Keratinocyte (primary cell): ENCODE measurements around the gene ADAMTSL1. TPM values are rescaled to one million over a fixed set of nuclear protein-coding genes. Genes with fewer than 3 reads are reported as not detected.

Experiments used
- DNase-seq: peaks from one replicate; pipeline ENCODE4 v3.0.0-alpha.2; 2011; ENCODE audit warnings: low read depth, missing footprints, low spot score
- FAIRE-seq: peaks from 2 replicates; lab custom pipeline; 2011; peaks lifted over from hg19 to GRCh38; lab: Jason Lieb, UNC
- H2AFZ ChIP-seq: 2 replicates; pipeline ENCODE4 v1.6.0; 2012; ENCODE audit warnings: low read length, control low read depth, inconsistent platforms; ENCODE audit not compliant: control insufficient read depth
- H3K27ac ChIP-seq: 2 replicates; pipeline ENCODE4 v1.5.1; 2011; ENCODE audit warnings: low read length; ENCODE audit not compliant: control insufficient read depth, insufficient read depth
- H3K27me3 ChIP-seq: 3 replicates; pipeline ENCODE4 v1.6.0; 2011; ENCODE audit warnings: low read length; ENCODE audit not compliant: control insufficient read depth, insufficient read depth; ENCODE audit errors: extremely low read depth
- H3K36me3 ChIP-seq, 2 experiments: 2 replicates in 1 of 2; 3 replicates in 1 of 2; pipeline ENCODE4 v1.5.1; 2011; ENCODE audit warnings: low read length in 2 of 2, mild to moderate bottlenecking in 1 of 2; ENCODE audit not compliant: control insufficient read depth in 2 of 2, insufficient read depth in 2 of 2; ENCODE audit errors: extremely low read depth in 1 of 2
- H3K4me1 ChIP-seq: 3 replicates; pipeline ENCODE4 v1.5.1; 2011; ENCODE audit warnings: low read length; ENCODE audit not compliant: control insufficient read depth, insufficient read depth; ENCODE audit errors: extremely low read depth
- H3K4me2 ChIP-seq: 3 replicates; pipeline ENCODE4 v1.6.0; 2011; ENCODE audit warnings: low read depth, low read length; ENCODE audit not compliant: control insufficient read depth, insufficient read depth; ENCODE audit errors: extremely low read depth
- H3K4me3 ChIP-seq, 3 experiments: fragments of 200-600 bp in 1 of 3; sonication (generic) in 1 of 3; 2 replicates in 2 of 3; 3 replicates in 1 of 3; pipeline ENCODE4 v1.5.1; 2011 to 2016; ENCODE audit warnings: low read length in 3 of 3, mild to moderate bottlenecking in 3 of 3, control low read depth in 2 of 3, inconsistent platforms in 1 of 3, low read depth in 1 of 3, mixed read lengths in 1 of 3, mixed run types in 1 of 3, moderate library complexity in 1 of 3; ENCODE audit not compliant: control insufficient read depth in 2 of 3, insufficient read depth in 2 of 3; ENCODE audit errors: extremely low read depth in 1 of 3
- H3K79me2 ChIP-seq: 2 replicates; pipeline ENCODE4 v1.6.0; 2012; ENCODE audit warnings: low read length; ENCODE audit not compliant: control insufficient read depth, insufficient read depth
- H3K9ac ChIP-seq: 3 replicates; pipeline ENCODE4 v1.6.0; 2011; ENCODE audit warnings: low read length; ENCODE audit not compliant: control insufficient read depth, insufficient read depth; ENCODE audit errors: extremely low read depth
- H3K9me1 ChIP-seq: 3 replicates; pipeline ENCODE4 v1.6.0; 2011; ENCODE audit warnings: low read length; ENCODE audit not compliant: control insufficient read depth, insufficient read depth; ENCODE audit errors: extremely low read depth
- H3K9me3 ChIP-seq: 2 replicates; pipeline ENCODE4 v1.5.1; 2012; ENCODE audit warnings: low read depth, low read length; ENCODE audit not compliant: control insufficient read depth
- H4K20me1 ChIP-seq: 3 replicates; pipeline ENCODE4 v1.6.0; 2011; ENCODE audit warnings: low read length; ENCODE audit not compliant: control insufficient read depth, insufficient read depth; ENCODE audit errors: extremely low read depth
- CTCF ChIP-seq, 3 experiments: IDR thresholded peaks in 1 of 3; conservative IDR thresholded peaks in 1 of 3; optimal IDR thresholded peaks in 1 of 3; 2 replicates in 2 of 3; 3 replicates in 1 of 3; pipeline versions ENCODE3 to v1.5.1; 2011; ENCODE audit warnings: low read length in 3 of 3, mild to moderate bottlenecking in 3 of 3, moderate library complexity in 2 of 3, control low read depth in 1 of 3, inconsistent platforms in 1 of 3; ENCODE audit not compliant: insufficient read depth in 2 of 3; ENCODE audit errors: extremely low read depth in 1 of 3
- EZH2 ChIP-seq: IDR thresholded peaks from one replicate; pipeline ENCODE4 v1.6.1; 2012; ENCODE audit warnings: inconsistent platforms, mild to moderate bottlenecking, low read length, moderate library complexity
- dilution Hi-C: fragments of 300-500 bp; cut with MboI; formaldehyde crosslinking; loops from one replicate; pipeline ENCODE4 v1.7.0; 2020; ENCODE audit warnings: low sequenced_read_pairs; ENCODE audit not compliant: extremely low pct_ligation_motif_present
- polyA plus RNA-seq, 5 experiments: library from polyadenylated mRNA; depleted of rRNA in 3 of 5; stranded (reverse) in 3 of 5; stranded (forward) in 1 of 5; unstranded in 1 of 5; fragments of >200 nt; gene quantifications; 1 replicate in 1 of 5; 2 replicates in 3 of 5; 3 replicates in 1 of 5; pipeline versions ENCODE4 v1.2.1 to v1.2.3, GENCODE V29; 2011 to 2012; ENCODE audit warnings: missing spikeins in 2 of 5, low read depth in 1 of 5, low replicate concordance in 1 of 5

The ADAMTSL1 gene
- polyA plus RNA-seq, 1 donor (not counting 4 experiments of a cell fraction or from before 2014, with no cell fraction given): 1.1 TPM

DNA sequence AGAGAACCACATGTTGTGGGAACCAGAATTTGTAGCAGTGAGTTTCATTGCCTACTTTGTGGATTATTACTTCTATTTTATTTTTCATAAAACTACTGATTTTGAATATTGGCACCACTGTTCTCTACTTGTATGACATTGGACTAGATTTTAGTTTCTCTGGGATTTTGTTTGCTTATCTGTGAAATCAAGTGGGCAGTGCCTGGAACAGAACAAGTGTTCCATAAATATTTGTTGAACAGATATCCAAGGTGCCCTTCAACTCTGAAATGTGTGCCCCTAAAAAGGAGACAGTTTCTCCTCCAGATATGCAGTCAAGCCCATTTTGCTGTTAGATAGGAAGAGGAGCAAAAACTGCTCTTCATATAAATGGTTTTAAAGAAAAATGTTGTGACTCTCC lies 42.6 kb downstream of the ADAMTSL1 start:
- H3K4me2 ChIP-seq: no peak overlapping the region
- no peak for DNase-seq
- no peaks in the 10 kb centered on the region for H4K20me1 ChIP-seq
- no peak overlapping the region for H2AFZ ChIP-seq
- FAIRE-seq: no peak
- H3K4me3 ChIP-seq: no peak overlapping the region
- TF ChIP-seq EZH2 (no peak), CTCF (optimal IDR thresholded peaks at IDR 0.05 in 1 of 3, IDR thresholded peaks at IDR 0.05 in 1 of 3, conservative IDR thresholded peaks at IDR 0.05 in 1 of 3; ENCODE audit: extremely low read depth in 1 of 3, insufficient read depth in 2 of 3, low read length in 3 of 3) (no peak)
- dilution Hi-C loops: no loop called here
- H3K79me2 ChIP-seq: no peaks in the 10 kb centered on the region
- no peak overlapping the region for H3K9ac ChIP-seq
- H3K4me1 ChIP-seq: no peaks in the 10 kb centered on the region
- H3K9me3 ChIP-seq: no peaks in the 10 kb centered on the region
- H3K27me3 ChIP-seq: no peaks in the 10 kb centered on the region
- H3K9me1 ChIP-seq: no peaks in the 10 kb centered on the region
- no peaks in the 10 kb centered on the region for H3K36me3 ChIP-seq
- no peak overlapping the region for H3K27ac ChIP-seq

DNA sequence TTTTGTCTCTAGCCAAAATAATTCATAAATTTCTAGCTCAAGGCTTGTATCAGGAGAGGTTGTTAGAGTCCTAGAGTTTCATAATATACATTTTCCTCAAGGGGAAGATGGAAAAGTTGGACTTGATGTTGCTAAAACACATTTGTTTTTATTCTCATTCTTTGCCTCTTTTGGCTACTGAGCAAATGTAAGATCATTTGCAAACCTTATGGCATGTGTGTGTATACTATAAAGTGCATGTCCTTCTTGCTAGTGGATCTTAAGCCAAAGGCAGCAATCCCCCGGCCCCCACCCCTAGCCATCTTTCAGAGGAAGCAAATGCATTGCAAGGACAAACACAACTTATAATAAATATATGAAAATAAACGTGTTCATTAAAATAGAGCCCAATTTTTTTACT lies 43.0 kb downstream of the ADAMTSL1 start:
- no peak overlapping the region for H3K4me2 ChIP-seq
- H3K9me3 ChIP-seq: no peaks in the 10 kb centered on the region
- H2AFZ ChIP-seq: no peak overlapping the region
- no peak overlapping the region for H3K9ac ChIP-seq
- H3K79me2 ChIP-seq: no peaks in the 10 kb centered on the region
- FAIRE-seq (no peak), DNase-seq (no peak)
- H3K36me3 ChIP-seq: no peaks in the 10 kb centered on the region
- H3K27ac ChIP-seq: no peak overlapping the region
- TF ChIP-seq EZH2: no peak
- no peak for TF ChIP-seq CTCF (optimal IDR thresholded peaks at IDR 0.05 in 1 of 3, IDR thresholded peaks at IDR 0.05 in 1 of 3, conservative IDR thresholded peaks at IDR 0.05 in 1 of 3; ENCODE audit: extremely low read depth in 1 of 3, insufficient read depth in 2 of 3, low read length in 3 of 3)
- no peaks in the 10 kb centered on the region for H3K27me3 ChIP-seq
- H3K9me1 ChIP-seq: no peaks in the 10 kb centered on the region
- H4K20me1 ChIP-seq: no peaks in the 10 kb centered on the region
- dilution Hi-C loops: no loop called here
- H3K4me3 ChIP-seq: no peak overlapping the region
- H3K4me1 ChIP-seq: no peaks in the 10 kb centered on the region
